Measurements from ENCODE around the gene ZNF565.

DNA sequence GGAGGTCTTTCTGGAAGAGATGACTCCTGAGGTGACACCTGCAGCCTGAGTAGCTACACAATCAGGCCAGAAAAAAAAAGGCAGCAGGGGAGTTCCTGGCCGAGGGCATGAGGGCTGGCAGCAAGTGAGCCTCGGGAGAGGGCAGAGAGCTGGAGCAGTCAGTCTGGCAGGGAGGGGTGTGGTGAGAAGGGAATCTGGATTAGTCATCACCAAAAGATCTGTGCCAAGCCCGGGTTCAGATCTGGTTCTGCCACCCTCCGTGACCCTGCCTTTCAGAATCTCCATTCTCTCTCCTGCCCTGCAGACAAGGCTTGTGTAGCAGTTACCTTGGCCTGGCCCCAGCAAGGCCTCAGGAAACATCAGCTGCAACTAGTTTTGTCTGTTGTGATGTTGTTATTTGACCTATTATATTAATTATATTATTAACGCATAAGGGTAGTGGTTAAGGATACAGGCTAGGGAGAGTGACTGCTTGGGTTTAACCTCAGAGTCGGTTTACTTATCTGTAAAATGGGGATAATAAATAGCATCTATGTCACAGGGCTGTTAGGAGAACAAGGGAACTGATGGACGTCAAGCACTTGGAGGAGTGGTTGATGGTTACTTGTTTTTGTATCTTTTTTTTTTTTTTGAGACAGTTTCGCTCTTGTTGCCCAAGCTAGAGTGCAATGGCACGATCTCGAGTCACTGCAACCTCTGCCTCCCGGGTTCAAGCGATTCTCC is 77.3 kb downstream of the ZNF565 start:
- TF ChIP-seq RFX5 (IDR thresholded peaks at IDR 0.05; ENCODE audit: low read length), result no peak
- no peak for TF ChIP-seq EP300 (IDR thresholded peaks at IDR 0.05; ENCODE audit: borderline replicate concordance in 1 of 2, low read depth in 1 of 2, low read length in 1 of 2)
- TF ChIP-seq, protein P1, sequence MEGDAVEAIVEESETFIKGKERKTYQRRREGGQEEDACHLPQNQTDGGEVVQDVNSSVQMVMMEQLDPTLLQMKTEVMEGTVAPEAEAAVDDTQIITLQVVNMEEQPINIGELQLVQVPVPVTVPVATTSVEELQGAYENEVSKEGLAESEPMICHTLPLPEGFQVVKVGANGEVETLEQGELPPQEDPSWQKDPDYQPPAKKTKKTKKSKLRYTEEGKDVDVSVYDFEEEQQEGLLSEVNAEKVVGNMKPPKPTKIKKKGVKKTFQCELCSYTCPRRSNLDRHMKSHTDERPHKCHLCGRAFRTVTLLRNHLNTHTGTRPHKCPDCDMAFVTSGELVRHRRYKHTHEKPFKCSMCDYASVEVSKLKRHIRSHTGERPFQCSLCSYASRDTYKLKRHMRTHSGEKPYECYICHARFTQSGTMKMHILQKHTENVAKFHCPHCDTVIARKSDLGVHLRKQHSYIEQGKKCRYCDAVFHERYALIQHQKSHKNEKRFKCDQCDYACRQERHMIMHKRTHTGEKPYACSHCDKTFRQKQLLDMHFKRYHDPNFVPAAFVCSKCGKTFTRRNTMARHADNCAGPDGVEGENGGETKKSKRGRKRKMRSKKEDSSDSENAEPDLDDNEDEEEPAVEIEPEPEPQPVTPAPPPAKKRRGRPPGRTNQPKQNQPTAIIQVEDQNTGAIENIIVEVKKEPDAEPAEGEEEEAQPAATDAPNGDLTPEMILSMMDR (IDR thresholded peaks at IDR 0.05), result no peak
- no peak for TF ChIP-seq EZH2phosphoT487 (IDR thresholded peaks at IDR 0.05; ENCODE audit: borderline replicate concordance, low read depth)
- TF ChIP-seq, protein P2, sequence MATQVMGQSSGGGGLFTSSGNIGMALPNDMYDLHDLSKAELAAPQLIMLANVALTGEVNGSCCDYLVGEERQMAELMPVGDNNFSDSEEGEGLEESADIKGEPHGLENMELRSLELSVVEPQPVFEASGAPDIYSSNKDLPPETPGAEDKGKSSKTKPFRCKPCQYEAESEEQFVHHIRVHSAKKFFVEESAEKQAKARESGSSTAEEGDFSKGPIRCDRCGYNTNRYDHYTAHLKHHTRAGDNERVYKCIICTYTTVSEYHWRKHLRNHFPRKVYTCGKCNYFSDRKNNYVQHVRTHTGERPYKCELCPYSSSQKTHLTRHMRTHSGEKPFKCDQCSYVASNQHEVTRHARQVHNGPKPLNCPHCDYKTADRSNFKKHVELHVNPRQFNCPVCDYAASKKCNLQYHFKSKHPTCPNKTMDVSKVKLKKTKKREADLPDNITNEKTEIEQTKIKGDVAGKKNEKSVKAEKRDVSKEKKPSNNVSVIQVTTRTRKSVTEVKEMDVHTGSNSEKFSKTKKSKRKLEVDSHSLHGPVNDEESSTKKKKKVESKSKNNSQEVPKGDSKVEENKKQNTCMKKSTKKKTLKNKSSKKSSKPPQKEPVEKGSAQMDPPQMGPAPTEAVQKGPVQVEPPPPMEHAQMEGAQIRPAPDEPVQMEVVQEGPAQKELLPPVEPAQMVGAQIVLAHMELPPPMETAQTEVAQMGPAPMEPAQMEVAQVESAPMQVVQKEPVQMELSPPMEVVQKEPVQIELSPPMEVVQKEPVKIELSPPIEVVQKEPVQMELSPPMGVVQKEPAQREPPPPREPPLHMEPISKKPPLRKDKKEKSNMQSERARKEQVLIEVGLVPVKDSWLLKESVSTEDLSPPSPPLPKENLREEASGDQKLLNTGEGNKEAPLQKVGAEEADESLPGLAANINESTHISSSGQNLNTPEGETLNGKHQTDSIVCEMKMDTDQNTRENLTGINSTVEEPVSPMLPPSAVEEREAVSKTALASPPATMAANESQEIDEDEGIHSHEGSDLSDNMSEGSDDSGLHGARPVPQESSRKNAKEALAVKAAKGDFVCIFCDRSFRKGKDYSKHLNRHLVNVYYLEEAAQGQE (IDR thresholded peaks at IDR 0.05; ENCODE audit: low read depth, low read length), result no peak
- TF ChIP-seq FOXJ3 (CRISPR knock-in tag; IDR thresholded peaks at IDR 0.05), result no peak
- peak; percentile 68 for TF ChIP-seq NFIC (IDR thresholded peaks at IDR 0.05; ENCODE audit: borderline replicate concordance)
